Astrocyte (in vitro differentiated cells and primary cell): ENCODE data around the gene FTO. TPM values are rescaled to one million over a fixed set of nuclear protein-coding genes. Genes with fewer than 3 reads are reported as not detected.

Source experiments
- DNase-seq: peaks from one replicate; pipeline ENCODE4 v3.0.0-alpha.2; 2010; ENCODE audit warnings: low read depth
- FAIRE-seq: peaks from 2 replicates; lab custom pipeline; 2011; peaks lifted over from hg19 to GRCh38; lab: Jason Lieb, UNC
- H2AFZ ChIP-seq: 2 replicates; pipeline ENCODE4 v1.6.0; 2012; ENCODE audit warnings: low read depth, low read length, inconsistent platforms
- H3K27ac ChIP-seq: 2 replicates; pipeline ENCODE4 v1.5.1; 2011; ENCODE audit warnings: low read depth, low read length, inconsistent platforms
- H3K27me3 ChIP-seq: 2 replicates; pipeline ENCODE4 v1.6.0; 2011; ENCODE audit warnings: low read length, inconsistent platforms; ENCODE audit not compliant: insufficient read depth
- H3K36me3 ChIP-seq: 2 replicates; pipeline ENCODE4 v1.5.1; 2011; ENCODE audit warnings: low read length, inconsistent platforms; ENCODE audit not compliant: insufficient read depth
- H3K4me1 ChIP-seq: 2 replicates; pipeline ENCODE4 v1.5.1; 2011; ENCODE audit warnings: low read length, inconsistent platforms; ENCODE audit not compliant: insufficient read depth
- H3K4me2 ChIP-seq: 2 replicates; pipeline ENCODE4 v1.6.0; 2012; ENCODE audit warnings: low read length, inconsistent platforms
- H3K4me3 ChIP-seq: 2 replicates; pipeline ENCODE4 v1.5.1; 2011; ENCODE audit warnings: low read depth, mild to moderate bottlenecking, low read length, inconsistent platforms; ENCODE audit not compliant: insufficient read depth
- H3K79me2 ChIP-seq: 2 replicates; pipeline ENCODE4 v1.6.0; 2012; ENCODE audit warnings: mild to moderate bottlenecking, low read length, inconsistent platforms; ENCODE audit not compliant: insufficient read depth
- H3K9ac ChIP-seq: 2 replicates; pipeline ENCODE4 v1.6.0; 2012; ENCODE audit warnings: mild to moderate bottlenecking, low read length, inconsistent platforms
- H3K9me3 ChIP-seq: 2 replicates; pipeline ENCODE4 v1.5.1; 2012; ENCODE audit warnings: low read depth, mild to moderate bottlenecking, low read length, inconsistent platforms; ENCODE audit not compliant: insufficient read depth
- H4K20me1 ChIP-seq: 2 replicates; pipeline ENCODE4 v1.6.0; 2012; ENCODE audit warnings: low read length, inconsistent platforms; ENCODE audit not compliant: insufficient read depth
- H3K27ac Mint-ChIP-seq: one replicate; pipeline ENCODE4 v1.8.0; 2021; ENCODE audit warnings: mild to moderate bottlenecking, mixed read lengths; ENCODE audit not compliant: unreplicated experiment
- H3K27me3 Mint-ChIP-seq: one replicate; pipeline ENCODE4 v1.8.0; 2021; ENCODE audit warnings: low read depth, mixed read lengths; ENCODE audit not compliant: unreplicated experiment
- H3K36me3 Mint-ChIP-seq: one replicate; pipeline ENCODE4 v1.8.0; 2021; ENCODE audit warnings: low read depth, mixed read lengths; ENCODE audit not compliant: unreplicated experiment
- H3K4me1 Mint-ChIP-seq: one replicate; pipeline ENCODE4 v1.8.0; 2021; ENCODE audit warnings: low read depth, mixed read lengths; ENCODE audit not compliant: unreplicated experiment
- H3K4me3 Mint-ChIP-seq: one replicate; pipeline ENCODE4 v1.8.0; 2021; ENCODE audit warnings: mild to moderate bottlenecking, moderate library complexity, mixed read lengths; ENCODE audit not compliant: unreplicated experiment
- H3K9me3 Mint-ChIP-seq: one replicate; pipeline ENCODE4 v1.8.0; 2021; ENCODE audit warnings: mild to moderate bottlenecking, mixed read lengths; ENCODE audit not compliant: unreplicated experiment
- EZH2 ChIP-seq: IDR thresholded peaks from 2 replicates; pipeline ENCODE4 v1.6.1; 2012; ENCODE audit warnings: mild to moderate bottlenecking, low read length, inconsistent platforms; ENCODE audit not compliant: insufficient read depth
- total RNA-seq: library from RNA; stranded (reverse); gene quantifications from 2 replicates; pipeline ENCODE4 v1.2.1, GENCODE V29; 2021
- TF ChIP-seq, protein P1 (sequence below): IDR thresholded peaks from 2 replicates; pipeline ENCODE4 v1.5.1; 2011; ENCODE audit warnings: low read depth, mild to moderate bottlenecking, inconsistent platforms, low read length, moderate library complexity; ENCODE audit not compliant: insufficient read depth

The FTO gene
- total RNA-seq, 1 donor from 2014 or later: 73.1 TPM

GRCh38 chr16:54026456-54026855, 322.5 kb downstream of the FTO start:
- Histone ChIP-seq H3K9me3 (no peaks in the 10 kb centered on the region), H3K79me2 (no peaks in the 10 kb centered on the region), H3K4me1 (peaks cover 22% of the 10 kb centered on the region), H3K4me2 (peak overlapping the region; percentile 67), H2AFZ (no peak overlapping the region), H4K20me1 (no peaks in the 10 kb centered on the region), H3K27ac (peak overlapping the region; percentile 65), H3K27me3 (no peaks in the 10 kb centered on the region), H3K9ac (no peak overlapping the region), H3K4me3 (no peak overlapping the region), H3K36me3 (no peaks in the 10 kb centered on the region)
- Mint-ChIP-seq H3K4me3 (no peak overlapping the region), H3K27ac (no peak overlapping the region), H3K4me1 (peaks cover 6% of the 10 kb centered on the region), H3K9me3 (peaks cover 7% of the 10 kb centered on the region), H3K27me3 (no peaks in the 10 kb centered on the region), H3K36me3 (peaks cover 6% of the 10 kb centered on the region)
- TF ChIP-seq, protein P1, sequence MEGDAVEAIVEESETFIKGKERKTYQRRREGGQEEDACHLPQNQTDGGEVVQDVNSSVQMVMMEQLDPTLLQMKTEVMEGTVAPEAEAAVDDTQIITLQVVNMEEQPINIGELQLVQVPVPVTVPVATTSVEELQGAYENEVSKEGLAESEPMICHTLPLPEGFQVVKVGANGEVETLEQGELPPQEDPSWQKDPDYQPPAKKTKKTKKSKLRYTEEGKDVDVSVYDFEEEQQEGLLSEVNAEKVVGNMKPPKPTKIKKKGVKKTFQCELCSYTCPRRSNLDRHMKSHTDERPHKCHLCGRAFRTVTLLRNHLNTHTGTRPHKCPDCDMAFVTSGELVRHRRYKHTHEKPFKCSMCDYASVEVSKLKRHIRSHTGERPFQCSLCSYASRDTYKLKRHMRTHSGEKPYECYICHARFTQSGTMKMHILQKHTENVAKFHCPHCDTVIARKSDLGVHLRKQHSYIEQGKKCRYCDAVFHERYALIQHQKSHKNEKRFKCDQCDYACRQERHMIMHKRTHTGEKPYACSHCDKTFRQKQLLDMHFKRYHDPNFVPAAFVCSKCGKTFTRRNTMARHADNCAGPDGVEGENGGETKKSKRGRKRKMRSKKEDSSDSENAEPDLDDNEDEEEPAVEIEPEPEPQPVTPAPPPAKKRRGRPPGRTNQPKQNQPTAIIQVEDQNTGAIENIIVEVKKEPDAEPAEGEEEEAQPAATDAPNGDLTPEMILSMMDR: no peak
- no peak for TF ChIP-seq EZH2
- peak; percentile 51 for DNase-seq
- FAIRE-seq: no peak

- no peaks in the 10 kb centered on the region for H4K20me1 ChIP-seq
- DNase-seq: peak; percentile 89
- H3K27me3 ChIP-seq: no peaks in the 10 kb centered on the region
- Mint-ChIP-seq H3K27ac (no peak overlapping the region), H3K4me1 (peaks cover 6% of the 10 kb centered on the region), H3K4me3 (no peak overlapping the region), H3K36me3 (peaks cover 6% of the 10 kb centered on the region), H3K9me3 (peaks cover 7% of the 10 kb centered on the region), H3K27me3 (no peaks in the 10 kb centered on the region)
- H3K9ac ChIP-seq: peak overlapping the region; percentile 50
- H3K36me3 ChIP-seq: no peaks in the 10 kb centered on the region
- no peaks in the 10 kb centered on the region for H3K79me2 ChIP-seq
- H3K27ac ChIP-seq: peak overlapping the region; percentile 65
- H3K9me3 ChIP-seq: no peaks in the 10 kb centered on the region
- peak overlapping the region; percentile 67 for H3K4me2 ChIP-seq
- TF ChIP-seq, protein P1: no peak
- no peak for TF ChIP-seq EZH2
- peak; percentile 99 for FAIRE-seq
- peak overlapping the region; percentile 18 for H3K4me3 ChIP-seq
- peaks cover 22% of the 10 kb centered on the region for H3K4me1 ChIP-seq
- no peak overlapping the region for H2AFZ ChIP-seq
Observed at GRCh38 chr16:54027062-54027461, 323.1 kb downstream of the FTO start.

DNA sequence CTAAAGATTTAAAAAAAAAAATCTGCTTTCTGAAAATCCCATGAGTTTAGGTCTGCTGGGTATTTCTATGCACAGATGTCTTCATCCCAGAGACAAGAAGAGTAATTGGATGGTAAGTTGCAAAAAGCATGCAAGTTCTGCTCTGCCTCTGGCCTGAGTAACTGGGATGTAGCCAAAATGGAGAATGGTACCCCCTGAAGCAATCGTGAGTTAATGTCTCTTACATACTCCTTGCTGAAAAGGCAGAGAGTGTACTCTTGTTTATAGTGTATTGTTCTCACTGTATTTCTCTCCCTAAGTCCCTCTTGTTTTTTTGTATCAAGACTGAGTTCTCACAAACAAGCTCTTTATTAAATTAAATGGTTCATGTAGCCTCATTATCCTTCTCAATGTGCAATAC, 323.6 kb downstream of the FTO start:
- no peak for TF ChIP-seq EZH2
- TF ChIP-seq, protein P1: no peak
- no peaks in the 10 kb centered on the region for H4K20me1 ChIP-seq
- peak overlapping the region; percentile 50 for H3K9ac ChIP-seq
- H2AFZ ChIP-seq: no peak overlapping the region
- Mint-ChIP-seq H3K4me3 (no peak overlapping the region), H3K9me3 (peaks cover 7% of the 10 kb centered on the region), H3K27ac (no peak overlapping the region), H3K4me1 (peaks cover 6% of the 10 kb centered on the region), H3K27me3 (no peaks in the 10 kb centered on the region), H3K36me3 (peaks cover 6% of the 10 kb centered on the region)
- no peaks in the 10 kb centered on the region for H3K36me3 ChIP-seq
- H3K79me2 ChIP-seq: no peaks in the 10 kb centered on the region
- peaks cover 22% of the 10 kb centered on the region for H3K4me1 ChIP-seq
- H3K4me3 ChIP-seq: peak overlapping the region; percentile 18
- no peaks in the 10 kb centered on the region for H3K27me3 ChIP-seq
- no peaks in the 10 kb centered on the region for H3K9me3 ChIP-seq
- DNase-seq (peak; percentile 54), FAIRE-seq (no peak)
- peak overlapping the region; percentile 65 for H3K27ac ChIP-seq
- H3K4me2 ChIP-seq: peak overlapping the region; percentile 67
